HG03571 (cell line): ENCODE data around the gene APLP1.
"Not testable (repeated sequence)": the region's sequence is repeated elsewhere in the genome, so short reads cannot be mapped to it uniquely, and the experiment has no call there.

Source experiments
- ATAC-seq: cut with Tn5 transposase; IDR thresholded peaks from one replicate; pipeline ENCODE4 v1.9.1; 2021; ENCODE audit not compliant: unreplicated experiment

Gene APLP1

GRCh38 chr19:35852029-35852780 lies 16.2 kb upstream of the APLP1 start, which contains the start of gene NPHS1:
NPHS1 (minus strand) TSS chr19:35852504; CDS start chr19:35851837, 667 bp downstream.
- ATAC-seq = no peak

GRCh38 chr19:35853038-35853756 lies 15.2 kb upstream of the APLP1 start:
- no peak for ATAC-seq

- no peak for ATAC-seq
Observed at GRCh38 chr19:35856546-35857149, 11.7 kb upstream of the APLP1 start, which contains the start of gene KIRREL2. KIRREL2 (plus strand) TSS chr19:35856911; CDS start chr19:35857120, 209 bp downstream.

GRCh38 chr19:35858311-35858710 lies 10.1 kb upstream of the APLP1 start:
- no peak for ATAC-seq

- ATAC-seq = no peak
Observed at GRCh38 chr19:35859414-35859813, 9.0 kb upstream of the APLP1 start.

GRCh38 chr19:35860436-35860817 lies 7.9 kb upstream of the APLP1 start:
- no peak for ATAC-seq

- ATAC-seq = no peak
Observed at GRCh38 chr19:35860818-35861639, 7.3 kb upstream of the APLP1 start.

- no peak for ATAC-seq
Observed at GRCh38 chr19:35861640-35862160, 6.7 kb upstream of the APLP1 start.

GRCh38 chr19:35862528-35862927 lies 5.8 kb upstream of the APLP1 start:
- no peak for ATAC-seq

GRCh38 chr19:35863018-35863417 lies 5.4 kb upstream of the APLP1 start:
- no peak for ATAC-seq

- no peak for ATAC-seq
Observed at GRCh38 chr19:35868823-35869326, 501 bp downstream of the APLP1 start.

GRCh38 chr19:35869327-35870123 lies 1.2 kb downstream of the APLP1 start:
- ATAC-seq = peak; percentile 54

- ATAC-seq = not testable (repeated sequence)
Observed at GRCh38 chr19:35870124-35870736, 1.9 kb downstream of the APLP1 start.

GRCh38 chr19:35870798-35871197 lies 2.4 kb downstream of the APLP1 start:
- ATAC-seq = no peak

GRCh38 chr19:35871611-35872010 lies 3.2 kb downstream of the APLP1 start:
- ATAC-seq = no peak

- no peak for ATAC-seq
Observed at GRCh38 chr19:35872180-35872579, 3.8 kb downstream of the APLP1 start.

- ATAC-seq = no peak
Observed at GRCh38 chr19:35874392-35874930, 6.1 kb downstream of the APLP1 start.

GRCh38 chr19:35879068-35879467 lies 10.7 kb downstream of the APLP1 start:
- ATAC-seq = no peak

- ATAC-seq = no peak
Observed at GRCh38 chr19:35879770-35880317, 11.5 kb downstream of the APLP1 start.
